Kasumi-1 (cell line): ENCODE measurements around the gene ZFHX3.
"Not testable (repeated sequence)": the region's sequence is repeated elsewhere in the genome, so short reads cannot be mapped to it uniquely, and the experiment has no call there.

ENCODE experiments used
- DNase-seq, 2 experiments: peaks; one replicate each; lab custom pipeline; 2025; lab: John Stamatoyannopoulos, UW

ZFHX3 gene

DNA sequence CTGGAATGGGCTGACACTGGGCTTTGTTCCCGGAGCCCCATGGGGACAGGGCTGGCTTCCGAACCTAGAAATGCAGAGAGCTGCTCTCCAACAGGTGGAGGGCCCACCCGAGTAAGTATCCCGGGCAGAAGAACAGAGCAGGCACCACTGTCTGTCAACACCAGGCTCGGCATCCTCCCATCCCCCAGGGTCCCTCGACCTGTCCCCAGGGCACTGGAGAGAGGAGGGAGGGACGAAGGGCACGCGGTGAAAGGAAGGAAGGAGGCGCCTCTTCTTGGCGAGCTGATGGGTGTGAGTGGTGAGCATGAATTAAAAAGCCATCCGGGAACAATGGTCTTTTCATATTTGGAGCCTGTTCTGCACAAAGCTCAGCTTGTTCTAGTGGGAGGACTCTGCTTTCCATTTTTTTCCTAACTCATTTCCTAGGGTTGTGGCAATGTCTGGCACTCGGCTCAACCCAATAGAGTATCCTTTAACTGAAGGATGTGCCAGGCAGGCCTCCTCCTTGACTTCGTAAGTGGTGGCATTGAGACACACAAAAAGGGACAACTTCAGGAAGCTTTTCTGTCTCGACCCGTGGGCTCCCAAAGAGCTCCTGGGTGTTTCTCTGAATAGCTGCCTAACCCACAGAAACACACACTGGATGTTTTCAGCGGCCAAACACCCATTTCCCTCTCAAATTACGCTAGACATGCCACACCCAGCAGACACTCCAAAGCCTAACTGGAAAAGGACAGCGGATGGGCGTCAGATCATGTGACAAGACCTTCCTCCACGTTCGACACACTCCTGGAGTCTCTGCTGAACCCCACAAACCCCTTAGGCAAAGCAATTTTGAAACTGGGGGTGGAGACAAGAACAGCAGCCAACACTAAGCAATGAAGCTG, 47.7 kb downstream of the ZFHX3 start:
- DNase-seq = no peak

DNA sequence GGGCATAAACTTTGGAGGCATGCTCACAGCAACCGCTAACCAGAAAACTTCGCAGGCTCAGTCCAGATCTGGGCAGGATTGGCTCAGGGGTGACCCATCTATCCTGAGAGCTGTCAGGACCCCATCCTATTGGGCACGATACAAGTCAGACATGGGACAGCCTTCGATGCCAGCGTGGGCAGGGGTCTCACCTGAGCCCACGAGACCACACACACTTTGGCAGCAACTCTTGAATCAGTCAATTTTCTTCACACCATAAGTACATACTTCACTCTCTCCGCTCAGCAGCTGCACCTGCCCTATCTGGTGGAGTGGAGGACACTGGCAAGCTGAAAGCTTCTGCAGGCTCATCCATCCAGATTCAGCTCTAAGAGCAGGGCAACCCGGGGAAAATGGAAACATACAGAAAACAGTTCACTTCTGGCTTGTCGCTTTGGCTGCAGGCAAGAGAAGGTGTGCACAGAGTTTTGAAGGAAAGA, 48.3 kb downstream of the ZFHX3 start:
- no peak for DNase-seq

DNA sequence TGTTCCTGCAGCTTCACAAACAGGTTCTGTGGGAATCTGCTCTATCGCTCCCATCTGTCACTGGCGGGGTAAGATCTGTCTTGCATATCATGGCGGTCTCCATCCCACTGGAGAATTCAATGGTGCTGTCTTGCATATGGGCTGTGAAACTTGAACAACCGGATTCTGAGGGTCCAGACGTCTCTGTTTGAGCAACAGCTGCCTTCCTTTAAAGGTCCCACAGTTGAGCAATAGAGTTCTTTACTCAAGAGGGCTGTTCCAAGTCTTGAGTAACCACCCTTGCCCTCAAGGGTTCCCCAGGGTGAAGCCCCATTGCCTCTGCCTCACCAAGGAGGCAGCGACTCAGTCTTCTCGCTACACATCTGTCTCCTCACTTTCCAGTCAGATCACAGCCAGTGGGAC, 50.8 kb downstream of the ZFHX3 start:
- DNase-seq = peak; percentile 52 to 76

DNA sequence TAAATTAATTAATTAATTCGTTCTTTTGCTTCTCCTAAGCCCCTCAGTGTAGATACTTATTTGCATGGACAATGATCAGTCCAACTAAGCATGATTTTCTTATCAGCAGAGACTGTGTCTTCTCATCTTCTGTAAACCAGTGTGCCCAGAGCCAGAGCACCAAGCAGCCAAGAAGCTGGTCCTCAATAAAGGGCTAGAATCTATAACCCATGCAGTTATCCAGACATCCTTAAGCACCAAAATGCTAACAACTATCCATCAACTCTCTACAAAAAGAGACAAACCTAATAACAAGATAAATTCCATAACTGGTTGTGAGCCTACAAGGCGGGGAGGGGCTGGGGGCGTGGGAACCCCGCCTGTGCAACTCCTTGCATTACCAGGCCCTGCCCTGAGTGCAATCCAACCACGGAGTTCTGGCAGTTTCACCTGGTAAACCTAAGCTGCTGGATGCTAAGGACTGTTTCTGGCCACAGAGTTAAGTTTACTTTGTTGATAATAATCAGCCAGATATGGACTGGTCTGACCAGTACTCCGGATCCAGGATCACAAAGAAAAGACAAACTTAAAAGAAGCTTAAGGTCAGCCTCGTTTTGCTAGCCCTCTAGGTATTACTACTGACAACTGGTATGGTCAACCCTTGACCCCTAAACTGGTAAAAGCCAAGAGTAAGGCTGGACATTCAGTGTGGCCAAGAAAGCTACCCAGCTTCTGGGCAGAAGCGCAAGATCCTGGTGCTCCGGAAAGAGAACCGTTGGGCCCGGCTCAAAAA, 51.5 kb downstream of the ZFHX3 start:
- no peak for DNase-seq

DNA sequence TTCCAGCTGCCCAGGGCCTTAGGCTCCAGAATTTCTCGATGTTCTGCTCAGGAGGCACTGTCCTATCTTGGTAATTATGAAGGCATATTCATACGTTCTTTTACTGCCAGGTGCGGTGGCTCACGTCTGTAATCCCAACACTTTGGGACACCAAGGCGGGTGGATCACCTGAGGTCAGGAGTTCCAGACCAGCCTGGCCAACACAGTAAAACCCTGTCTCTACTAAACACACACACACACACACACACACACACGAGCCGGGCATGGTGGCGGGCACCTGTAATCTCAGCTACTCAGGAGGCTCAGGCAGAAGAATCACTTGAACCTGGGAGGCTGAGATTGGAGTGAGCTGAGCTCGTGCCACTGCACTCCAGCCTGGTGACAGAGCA, 52.1 kb downstream of the ZFHX3 start:
- not testable (repeated sequence) for DNase-seq

DNA sequence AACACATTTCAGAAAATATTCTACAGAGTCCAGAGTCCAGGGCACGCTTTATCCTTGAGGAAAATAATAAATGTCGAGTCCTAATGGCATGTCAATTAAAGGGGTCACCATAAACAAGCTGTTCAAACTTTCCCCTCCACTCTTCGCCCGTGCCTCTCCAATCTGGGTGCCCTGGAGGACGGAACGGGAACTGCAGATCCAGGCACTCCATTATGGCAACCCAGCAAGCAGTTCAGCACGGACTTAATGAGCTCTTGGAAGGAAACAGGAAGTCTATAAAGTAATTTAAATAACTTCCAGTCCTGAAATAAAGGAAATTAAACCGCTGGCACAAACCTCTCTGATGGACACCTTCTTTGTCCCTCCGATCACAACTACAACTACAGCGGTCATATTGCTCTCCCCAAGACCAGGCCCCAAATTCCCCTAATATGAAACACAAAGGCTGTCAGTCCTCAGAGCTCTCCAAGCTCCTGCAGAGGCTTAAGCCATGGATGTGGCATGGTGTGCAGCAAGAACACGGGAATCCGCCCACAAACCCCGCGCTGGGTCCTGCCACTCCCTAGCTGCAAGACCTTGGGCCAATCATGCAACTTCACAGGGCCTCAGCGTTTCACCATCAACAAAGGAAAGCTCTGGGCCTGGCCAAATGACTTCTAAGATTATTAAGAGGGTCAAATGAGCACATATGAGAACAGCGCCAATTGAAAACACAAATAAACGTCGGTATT, 52.6 kb downstream of the ZFHX3 start:
- peak; percentile 42 to 55 for DNase-seq

DNA sequence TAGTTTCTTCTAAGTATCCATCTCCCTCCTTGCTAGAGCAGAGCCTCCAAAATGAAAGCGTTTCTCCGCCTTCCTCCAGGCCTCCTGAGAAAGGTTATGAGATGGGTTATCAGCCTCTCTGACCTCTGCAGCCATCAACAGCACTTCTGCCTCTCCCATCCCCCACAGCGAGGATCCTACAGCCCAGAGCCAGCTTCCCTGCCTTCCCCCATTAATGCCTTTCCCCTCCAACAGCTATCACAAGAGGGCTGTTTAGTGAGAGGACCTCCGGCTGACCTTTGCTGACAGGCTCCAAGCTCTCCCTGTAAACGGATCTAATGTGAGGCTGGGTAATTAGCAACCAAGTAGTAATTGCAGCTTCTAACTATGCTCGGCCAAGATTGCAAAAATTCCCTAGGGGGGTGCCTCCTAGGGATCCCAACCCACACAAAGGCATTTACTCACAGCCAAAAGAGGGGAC, 55.8 kb downstream of the ZFHX3 start:
- DNase-seq = no peak

DNA sequence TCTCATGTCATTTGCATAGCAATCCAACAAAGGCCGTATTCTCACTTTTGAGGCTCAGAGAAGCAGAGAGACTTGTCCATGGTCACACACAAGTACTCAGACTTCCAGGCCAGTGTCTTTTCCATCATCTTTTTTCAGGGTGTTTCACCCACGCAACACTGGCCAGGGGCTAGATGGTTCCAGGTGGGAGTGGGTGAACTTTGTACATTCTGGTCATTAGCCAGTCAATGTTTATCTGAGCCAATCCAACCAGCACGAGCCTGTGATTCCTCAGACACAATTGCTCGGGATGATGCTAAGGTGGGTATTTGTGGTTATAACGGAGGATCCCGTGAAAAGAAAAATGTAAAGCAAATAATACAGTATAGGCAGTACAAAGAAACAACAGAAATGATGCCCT, 56.3 kb downstream of the ZFHX3 start:
- DNase-seq = no peak

DNA sequence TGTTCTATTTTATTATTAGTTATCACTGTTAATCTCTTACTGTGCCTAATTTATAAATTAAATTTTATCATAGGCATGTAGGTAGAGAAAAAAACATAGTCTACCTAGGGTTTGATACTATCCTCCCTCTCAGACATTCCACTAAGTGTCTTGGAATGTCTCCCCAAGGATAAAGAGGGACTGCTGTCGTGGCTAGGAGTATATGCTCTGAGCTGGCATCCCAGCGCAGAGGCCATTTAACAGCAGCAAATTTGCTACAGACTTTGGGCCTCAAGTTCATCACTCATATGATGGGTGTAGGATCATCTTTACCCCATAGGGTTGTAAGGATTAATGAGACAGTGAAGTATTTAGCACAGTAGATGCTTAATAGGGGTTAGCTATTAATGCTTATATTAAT, 56.7 kb downstream of the ZFHX3 start:
- no peak for DNase-seq

DNA sequence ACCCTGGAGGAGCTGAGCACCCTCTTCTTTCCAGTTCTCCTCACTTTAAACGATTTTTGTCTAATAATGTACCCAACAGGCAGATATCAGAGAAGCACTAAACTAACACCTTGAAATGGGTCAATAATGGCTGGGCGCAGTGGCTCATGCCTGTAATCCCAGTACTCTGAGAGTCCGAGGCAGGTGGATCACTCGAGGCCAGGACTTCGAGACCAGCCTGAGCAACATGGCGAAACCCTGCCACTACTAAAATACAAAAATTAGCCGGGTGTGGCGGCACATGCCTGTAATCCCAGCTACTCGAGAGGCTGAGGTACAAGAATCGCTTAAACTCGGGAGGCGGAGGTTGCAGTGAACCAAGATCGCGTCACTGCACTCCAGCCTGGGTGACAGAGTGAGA, 57.4 kb downstream of the ZFHX3 start:
- no peak for DNase-seq

DNA sequence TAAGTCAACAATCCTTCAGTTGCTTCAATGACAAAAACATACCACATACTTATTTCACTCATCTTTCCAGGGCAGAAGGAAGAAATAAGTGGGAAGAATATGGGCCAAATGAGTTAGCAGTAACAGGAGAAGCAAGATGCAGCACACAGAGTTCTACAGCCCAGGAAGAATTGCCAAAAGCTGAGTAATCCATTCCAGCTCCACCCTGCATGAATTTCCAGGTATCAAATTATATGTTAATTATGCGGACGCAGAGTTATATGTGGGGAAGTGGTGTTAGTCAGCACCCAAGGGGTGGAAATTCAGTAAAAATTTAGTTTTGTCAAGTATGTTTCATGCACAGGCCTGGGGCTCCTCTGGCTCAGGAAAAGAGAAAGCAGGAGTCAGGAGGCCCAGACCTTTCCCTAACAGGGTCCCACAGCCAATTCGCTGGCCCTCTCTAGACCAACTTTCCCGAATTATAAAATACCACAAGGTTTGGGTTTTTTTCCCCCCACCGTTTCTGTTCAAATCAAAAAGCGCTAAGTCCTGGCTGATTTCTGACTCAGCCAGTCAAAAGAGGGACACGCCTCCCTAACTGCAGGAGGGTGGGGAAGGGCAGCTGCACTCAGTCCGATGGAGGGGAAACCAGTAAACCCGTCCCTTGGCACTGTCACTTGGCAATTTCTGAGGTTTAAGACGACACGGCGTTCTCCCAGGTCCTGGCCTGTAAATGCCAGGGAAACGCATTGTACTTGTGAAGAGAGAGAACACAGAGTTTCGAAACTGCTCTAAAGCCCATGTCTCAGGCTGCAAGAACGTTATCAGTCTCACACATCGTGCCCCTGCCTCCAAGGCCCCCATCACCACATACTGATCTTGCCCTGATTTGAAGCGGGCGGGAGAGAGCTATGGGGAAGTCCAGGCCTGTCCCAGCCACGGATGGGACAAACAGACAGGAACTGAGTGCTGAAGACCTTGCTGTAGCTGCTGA, 58.1 kb downstream of the ZFHX3 start:
- peak; percentile 65 to 67 for DNase-seq

DNA sequence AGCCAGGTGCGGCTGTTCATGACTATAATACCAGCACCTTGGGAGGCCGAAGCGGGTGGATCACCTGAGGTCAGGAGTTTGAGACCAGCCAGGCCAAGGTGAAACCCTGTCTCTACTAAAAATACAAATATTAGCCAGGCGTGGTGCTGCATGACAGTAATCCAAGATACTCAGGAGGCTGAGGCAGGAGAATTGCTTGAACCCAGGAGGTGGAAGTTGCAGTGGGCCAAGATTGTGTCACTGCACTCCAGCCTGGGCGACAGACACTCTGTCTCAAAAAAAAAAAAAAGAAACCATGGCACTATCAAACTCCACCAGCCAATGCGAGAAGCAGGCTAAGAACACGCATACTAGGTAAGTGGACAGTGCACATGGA, 58.7 kb downstream of the ZFHX3 start:
- not testable (repeated sequence) for DNase-seq

DNA sequence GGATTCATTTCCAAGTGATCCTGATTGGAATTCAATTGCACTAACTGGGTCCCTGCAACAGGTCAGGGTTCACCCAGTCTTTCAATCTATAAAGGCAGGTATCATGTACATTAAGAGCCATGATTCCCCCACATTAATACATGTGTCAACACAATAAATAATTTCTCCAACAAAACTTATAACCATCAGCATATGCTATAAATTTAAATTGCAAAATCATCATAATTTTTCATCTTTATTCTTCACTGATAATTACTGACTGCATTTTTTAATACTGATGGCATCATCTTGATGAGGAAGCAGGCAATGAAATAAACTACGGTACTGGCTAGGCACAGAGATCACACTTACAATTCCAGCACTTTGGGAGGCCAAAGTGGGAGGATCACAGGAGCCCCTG, 59.4 kb downstream of the ZFHX3 start:
- no peak for DNase-seq

DNA sequence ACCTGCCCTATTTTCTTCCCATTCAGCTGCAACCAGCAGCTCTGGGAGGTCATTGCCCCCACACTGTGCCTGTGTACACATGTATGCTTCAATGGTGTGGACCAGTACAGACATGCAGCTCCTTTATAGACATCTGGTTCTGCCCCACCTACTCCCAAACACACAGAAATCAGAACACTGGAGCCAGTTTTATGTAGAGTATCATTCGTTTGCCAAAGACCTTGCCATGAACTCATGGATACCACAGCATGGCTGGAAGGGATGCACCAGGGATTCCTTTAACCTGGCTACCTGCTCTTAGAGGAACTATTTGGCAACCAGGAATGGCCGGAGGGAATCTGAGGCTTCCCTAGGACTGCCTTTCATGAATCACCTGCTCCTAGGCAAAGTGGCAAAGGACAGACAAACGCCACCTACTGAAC, 60.4 kb downstream of the ZFHX3 start:
- no peak for DNase-seq

DNA sequence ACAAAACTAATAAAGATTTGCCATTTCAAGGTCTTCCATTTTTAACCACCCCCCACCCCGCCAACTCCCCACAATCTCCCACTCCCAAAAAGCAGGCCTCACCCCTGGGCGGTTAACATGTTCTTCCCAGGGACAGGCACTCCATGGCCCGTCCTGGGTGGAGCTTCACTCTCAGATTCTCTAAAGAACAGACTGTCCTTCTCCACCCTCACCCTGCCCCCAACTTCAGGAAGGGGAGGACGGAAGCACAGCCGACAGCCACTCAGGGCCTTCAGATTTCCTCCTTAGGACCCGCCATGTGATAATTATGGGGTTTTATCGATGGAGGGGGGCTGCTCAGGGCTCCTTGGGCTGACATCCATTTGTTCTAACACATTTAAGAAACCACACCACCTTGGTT, 61.9 kb downstream of the ZFHX3 start:
- no peak for DNase-seq

DNA sequence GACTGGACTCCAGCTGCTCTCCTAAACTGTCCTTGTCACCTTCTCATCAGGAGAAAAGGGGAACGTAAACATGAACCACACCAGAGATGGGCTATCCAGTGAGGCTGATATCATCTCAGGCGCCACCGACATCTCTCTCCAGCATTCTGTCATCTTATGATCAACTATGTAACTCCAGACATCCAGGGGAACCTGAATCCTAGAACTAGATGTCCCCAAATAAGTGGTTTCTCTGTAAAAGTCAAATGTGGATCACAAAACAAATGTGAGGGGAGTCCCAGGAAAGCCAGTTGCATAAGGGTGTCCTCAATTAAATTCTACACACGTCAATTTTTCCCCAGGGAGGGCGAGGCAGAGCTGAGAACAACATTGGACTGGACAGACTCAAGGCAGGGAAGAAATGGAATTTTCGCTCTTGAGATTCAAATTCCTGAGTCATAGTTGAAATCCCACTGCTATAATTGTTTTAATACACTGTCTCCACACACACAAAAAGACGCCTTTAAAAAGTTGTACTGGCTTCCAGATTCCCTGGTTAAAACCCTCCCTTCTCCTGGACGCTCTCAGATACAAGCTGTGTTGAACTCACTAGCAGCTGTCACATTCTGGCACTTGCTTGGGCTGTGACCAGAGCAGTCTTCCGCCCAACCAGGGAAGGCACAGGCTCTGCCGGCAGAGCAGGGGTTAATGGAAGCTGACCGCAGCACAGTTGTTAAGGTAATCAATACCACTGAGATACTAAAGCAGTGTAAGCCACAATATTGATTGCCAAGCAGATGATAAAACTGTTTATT, 62.6 kb downstream of the ZFHX3 start:
- DNase-seq = no peak

DNA sequence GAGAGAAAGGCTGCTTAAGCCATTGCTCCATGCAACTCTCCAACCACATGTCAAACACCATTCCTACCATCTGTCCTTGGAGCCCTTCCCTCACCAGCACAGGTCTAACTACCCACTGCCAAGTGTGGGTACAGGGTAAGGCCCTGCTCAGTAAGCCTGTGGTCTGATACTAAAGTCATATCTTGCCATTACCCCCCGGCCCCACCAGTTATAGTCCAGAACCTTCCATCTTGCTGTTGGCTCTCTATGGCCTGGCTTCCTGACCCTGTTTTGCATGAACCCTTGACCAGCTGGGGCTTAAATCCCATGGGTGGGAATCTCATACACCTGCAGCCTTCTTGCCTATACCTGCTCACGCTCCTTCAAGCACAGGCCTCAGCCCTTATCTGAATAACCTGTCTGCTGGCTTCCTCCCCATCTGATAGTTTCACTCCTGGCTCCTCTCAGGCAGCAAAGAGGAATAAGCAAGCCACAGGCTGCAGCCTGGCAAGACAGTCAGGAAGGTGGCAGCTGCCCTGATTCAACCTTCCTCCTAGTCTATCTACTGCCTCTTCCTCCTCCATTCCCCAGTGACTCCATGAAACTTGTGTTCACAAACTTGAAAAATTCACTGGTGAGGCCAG, 64.1 kb downstream of the ZFHX3 start:
- no peak for DNase-seq

DNA sequence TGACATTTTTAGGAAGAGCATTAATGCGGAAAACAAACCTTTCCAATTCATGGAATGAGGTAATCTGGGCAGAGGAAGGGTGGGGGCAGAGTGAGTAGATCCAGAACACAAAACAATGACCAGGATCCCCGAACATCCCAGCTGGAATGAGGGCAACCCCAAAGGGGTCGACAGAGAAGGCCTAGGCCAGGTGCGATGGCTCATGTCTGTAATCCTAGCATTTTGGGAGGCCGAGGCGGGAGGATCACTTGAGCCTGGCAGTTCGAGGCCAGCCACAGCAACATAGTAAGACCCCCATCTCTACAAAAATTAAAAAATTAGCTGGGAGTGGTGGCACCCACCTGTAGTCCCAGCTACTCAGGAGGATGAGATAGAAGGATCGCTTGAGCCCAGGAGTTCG, 64.7 kb downstream of the ZFHX3 start:
- no peak for DNase-seq

DNA sequence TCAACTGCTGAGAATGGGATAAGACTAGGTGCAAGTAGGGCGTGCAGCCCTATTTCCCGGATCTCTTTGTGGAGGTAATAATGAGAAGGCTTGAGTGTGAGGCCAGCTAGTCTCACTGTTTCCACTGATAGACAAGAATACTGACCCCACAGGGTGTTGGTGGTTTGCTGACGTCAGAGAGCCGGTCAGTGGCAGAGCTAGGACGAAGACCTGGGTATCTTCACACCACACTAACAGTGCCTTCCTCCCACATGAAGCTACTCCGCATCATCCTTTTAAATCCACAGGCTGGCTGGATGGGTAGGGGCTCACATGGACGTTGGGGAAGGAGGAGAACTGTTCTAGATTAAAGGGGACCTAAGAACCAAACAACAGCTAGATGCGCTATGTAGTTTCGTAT, 68.0 kb downstream of the ZFHX3 start:
- no peak for DNase-seq

DNA sequence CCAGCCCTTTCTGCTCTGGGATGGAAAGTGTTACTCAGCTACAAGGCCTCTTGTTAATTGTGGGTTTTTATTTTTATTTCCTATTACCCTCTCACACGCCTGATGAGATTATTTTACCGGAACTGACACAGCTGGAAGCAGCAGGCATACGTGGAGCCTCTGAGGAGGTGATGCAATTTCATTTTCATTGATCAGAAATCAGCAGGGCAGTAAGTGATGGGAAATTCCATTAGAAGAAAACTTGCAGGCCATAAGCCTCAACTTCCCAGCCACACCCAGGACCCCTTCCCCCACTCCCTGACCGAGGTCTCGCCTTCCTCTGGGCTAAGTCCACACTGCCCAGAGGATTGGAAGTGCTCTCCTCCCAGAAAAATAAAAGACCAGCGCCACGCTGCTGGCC, 69.7 kb downstream of the ZFHX3 start:
- no peak for DNase-seq
